GM12874 (cell line): Measurements from ENCODE around the gene SIGLEC1.

Experiments used
- TF ChIP-seq, protein P1 (sequence below): IDR thresholded peaks from 2 replicates; pipeline ENCODE4 v1.5.1; 2011; ENCODE audit warnings: low read depth, mild to moderate bottlenecking, control low read depth, low read length, moderate library complexity; ENCODE audit not compliant: insufficient read depth

Gene SIGLEC1

GRCh38 chr20:3749689-3750531 lies 37.5 kb upstream of the SIGLEC1 start:
- TF ChIP-seq, protein P1, sequence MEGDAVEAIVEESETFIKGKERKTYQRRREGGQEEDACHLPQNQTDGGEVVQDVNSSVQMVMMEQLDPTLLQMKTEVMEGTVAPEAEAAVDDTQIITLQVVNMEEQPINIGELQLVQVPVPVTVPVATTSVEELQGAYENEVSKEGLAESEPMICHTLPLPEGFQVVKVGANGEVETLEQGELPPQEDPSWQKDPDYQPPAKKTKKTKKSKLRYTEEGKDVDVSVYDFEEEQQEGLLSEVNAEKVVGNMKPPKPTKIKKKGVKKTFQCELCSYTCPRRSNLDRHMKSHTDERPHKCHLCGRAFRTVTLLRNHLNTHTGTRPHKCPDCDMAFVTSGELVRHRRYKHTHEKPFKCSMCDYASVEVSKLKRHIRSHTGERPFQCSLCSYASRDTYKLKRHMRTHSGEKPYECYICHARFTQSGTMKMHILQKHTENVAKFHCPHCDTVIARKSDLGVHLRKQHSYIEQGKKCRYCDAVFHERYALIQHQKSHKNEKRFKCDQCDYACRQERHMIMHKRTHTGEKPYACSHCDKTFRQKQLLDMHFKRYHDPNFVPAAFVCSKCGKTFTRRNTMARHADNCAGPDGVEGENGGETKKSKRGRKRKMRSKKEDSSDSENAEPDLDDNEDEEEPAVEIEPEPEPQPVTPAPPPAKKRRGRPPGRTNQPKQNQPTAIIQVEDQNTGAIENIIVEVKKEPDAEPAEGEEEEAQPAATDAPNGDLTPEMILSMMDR = peak; percentile 85

- TF ChIP-seq, protein P1 = no peak
These were observed 36.8 kb upstream of the SIGLEC1 start for GRCh38 chr20:3749087-3749688.

DNA sequence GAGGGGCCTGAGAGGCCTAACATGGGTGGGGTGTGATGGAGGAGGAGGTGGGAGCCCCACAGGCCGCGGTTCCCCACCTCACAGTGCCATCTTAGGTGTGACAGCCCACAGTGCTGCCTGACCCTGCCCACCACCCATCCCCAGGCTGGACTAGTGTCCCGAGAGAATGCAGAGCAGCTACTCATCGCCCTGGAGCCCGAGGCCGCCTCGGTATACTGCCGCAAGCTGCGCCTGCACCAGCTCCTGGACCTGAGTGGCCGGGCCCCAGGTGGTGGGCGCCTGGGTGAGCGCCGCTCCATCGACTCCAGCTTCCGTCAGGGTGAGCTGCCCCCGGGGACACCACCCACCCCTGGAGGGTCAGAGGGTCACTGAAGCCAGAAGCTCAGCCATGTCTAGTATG lies 35.7 kb upstream of the SIGLEC1 start:
- TF ChIP-seq, protein P1 = no peak

- TF ChIP-seq, protein P1 = no peak
These were observed 35.1 kb upstream of the SIGLEC1 start for GRCh38 chr20:3747471-3747870.

DNA sequence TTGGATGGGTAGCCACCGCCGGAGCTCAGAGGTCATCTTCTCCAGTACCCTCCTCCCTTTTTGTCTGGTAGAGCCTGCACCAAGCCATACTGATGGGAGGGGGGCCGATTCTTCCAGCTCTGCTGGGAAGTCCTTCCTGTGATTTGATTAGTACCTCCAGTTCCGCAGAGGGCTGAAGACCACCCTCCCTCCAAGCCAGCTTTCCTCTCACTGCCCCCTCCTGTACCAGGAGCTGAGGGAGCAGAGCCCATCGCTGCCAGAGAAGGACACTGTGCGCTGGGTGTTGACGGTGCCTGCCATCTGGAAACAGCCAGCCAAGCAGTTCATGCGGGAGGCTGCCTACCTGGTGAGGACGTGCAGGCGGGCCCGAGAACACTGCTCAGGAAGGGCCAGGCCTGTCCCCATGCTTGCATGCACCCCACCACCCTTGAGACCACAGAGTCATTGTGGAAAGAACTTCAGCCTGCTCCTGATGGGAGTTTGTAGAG lies 33.3 kb upstream of the SIGLEC1 start:
- TF ChIP-seq, protein P1 = no peak

GRCh38 chr20:3744806-3745685 lies 32.6 kb upstream of the SIGLEC1 start:
- TF ChIP-seq, protein P1 = no peak

GRCh38 chr20:3744037-3744436 lies 31.6 kb upstream of the SIGLEC1 start:
- TF ChIP-seq, protein P1 = no peak
